HCT116 (cell line): ENCODE measurements around the gene FAM131B. TPM values are rescaled to one million over a fixed set of nuclear protein-coding genes. Genes with fewer than 3 reads are reported as not detected.

Experiments used
- ATAC-seq: fragments of 200-7000 bp; cut with Tn5 transposase; 2 replicates; pipeline ENCODE4 v1.9.1; 2020; ENCODE audit warnings: mild to moderate bottlenecking, moderate library complexity
- BruUV-seq: library from RNA; stranded (reverse); fragments of 400-500 nt; replicated peaks from 2 replicates; lab custom pipeline; 2021; lab: Mats Ljungman, UMichigan
- CTCF ChIA-PET: fragments of 300-600 bp; sonication (Branson Sonifier 250); formaldehyde crosslinking; loops from one replicate; lab custom pipeline; 2021; ENCODE audit warnings: antibody characterized with exemption; lab: Charles Lee
- POLR2A ChIA-PET: fragments of 300-600, 350-600 bp; sonication (Branson Sonifier 250); formaldehyde crosslinking; loops from one replicate; lab custom pipeline; 2021; ENCODE audit warnings: antibody characterized with exemption; lab: Charles Lee
- RAD21 ChIA-PET, 2 experiments: fragments of 300-600 bp; sonication (Branson Sonifier 250); formaldehyde crosslinking; loops; one replicate each; lab custom pipeline; 2023; ENCODE audit warnings: low total read pairs in 2 of 2; ENCODE audit not compliant: uncharacterized antibody in 2 of 2, unreplicated experiment in 2 of 2, low non-redundant PET in 1 of 2; lab: Charles Lee
- DNase-seq: peaks from one replicate; pipeline ENCODE4 v3.0.0-alpha.2; 2010; ENCODE audit warnings: low read depth, low spot score
- H2AFZ ChIP-seq: fragments of 200-600 bp; shearing (Covaris generic), sonication (generic); 2 replicates; pipeline ENCODE4 v1.6.1; 2017; ENCODE audit warnings: low read depth, mixed run types, mixed read lengths, antibody characterized with exemption, low read length; ENCODE audit not compliant: poor library complexity, severe bottlenecking
- H3K27ac ChIP-seq: 2 replicates; pipeline ENCODE4 v1.5.1; 2012; ENCODE audit warnings: low read depth, low read length
- H3K27me3 ChIP-seq: fragments of 200-600 bp; sonication (generic); 2 replicates; pipeline ENCODE4 v1.6.1; 2016; ENCODE audit warnings: mixed run types, low read length, mixed read lengths; ENCODE audit not compliant: insufficient read depth
- H3K36me3 ChIP-seq, 2 experiments: fragments of 200-500 bp in 1 of 2; fragments of 200-600 bp in 1 of 2; sonication (Bioruptor generic) in 1 of 2; sonication (generic) in 1 of 2; 2 replicates each; pipeline versions ENCODE4 v1.5.1 to v1.6.1; 2014 to 2016; ENCODE audit warnings: low read length in 2 of 2, inconsistent platforms in 1 of 2, mixed read lengths in 1 of 2, mixed run types in 1 of 2; ENCODE audit not compliant: insufficient read depth in 2 of 2, control insufficient read depth in 1 of 2
- H3K4me1 ChIP-seq, 2 experiments: fragments of 200-600 bp in 1 of 2; sonication (generic) in 1 of 2; 2 replicates each; pipeline versions ENCODE4 v1.5.1 to v1.6.1; 2012 to 2017; ENCODE audit warnings: low read length in 2 of 2, inconsistent platforms in 1 of 2, mild to moderate bottlenecking in 1 of 2, mixed read lengths in 1 of 2, mixed run types in 1 of 2, moderate library complexity in 1 of 2; ENCODE audit not compliant: insufficient read depth in 2 of 2, control insufficient read depth in 1 of 2
- H3K4me2 ChIP-seq: fragments of 200-600 bp; sonication (generic); 2 replicates; pipeline ENCODE4 v1.6.1; 2017; ENCODE audit warnings: mixed run types, low read length, mixed read lengths
- H3K4me3 ChIP-seq, 2 experiments: fragments of 200-600 bp in 1 of 2; sonication (generic) in 1 of 2; replicated peaks in 1 of 2; 2 replicates each; pipeline ENCODE4 v1.5.1; 2011 to 2016; ENCODE audit warnings: low read length in 2 of 2, control low read depth in 1 of 2, low read depth in 1 of 2, mild to moderate bottlenecking in 1 of 2, mixed read lengths in 1 of 2, mixed run types in 1 of 2
- H3K79me2 ChIP-seq: fragments of 200-600 bp; sonication (generic); 2 replicates; pipeline ENCODE4 v1.6.1; 2017; ENCODE audit warnings: mild to moderate bottlenecking, mixed run types, low read length, moderate library complexity, mixed read lengths; ENCODE audit not compliant: insufficient read depth
- H3K9ac ChIP-seq: fragments of 200-600 bp; sonication (generic); 2 replicates; pipeline ENCODE4 v1.6.1; 2016; ENCODE audit warnings: low read length, mixed read lengths
- H3K9me2 ChIP-seq: fragments of 200-600 bp; sonication (generic), shearing (Covaris generic); 2 replicates; pipeline ENCODE4 v1.6.1; 2017; ENCODE audit warnings: mixed run types, mild to moderate bottlenecking, moderate library complexity; ENCODE audit not compliant: insufficient read depth
- H3K9me3 ChIP-seq, 2 experiments: fragments of 200-500 bp in 1 of 2; fragments of 200-600 bp in 1 of 2; sonication (Bioruptor generic) in 1 of 2; sonication (generic) in 1 of 2; 2 replicates each; pipeline ENCODE4 v1.6.1; 2014 to 2017; ENCODE audit warnings: low read length in 2 of 2, mixed read lengths in 2 of 2, inconsistent platforms in 1 of 2, low read depth in 1 of 2, mild to moderate bottlenecking in 1 of 2, mixed run types in 1 of 2, moderate library complexity in 1 of 2; ENCODE audit not compliant: control insufficient read depth in 1 of 2, insufficient read depth in 1 of 2
- H4K20me1 ChIP-seq: fragments of 200-600 bp; sonication (generic), shearing (Covaris generic); 2 replicates; pipeline ENCODE4 v1.6.1; 2017; ENCODE audit warnings: mixed run types, mild to moderate bottlenecking, moderate library complexity; ENCODE audit not compliant: insufficient read depth
- FOSL1 ChIP-seq: IDR thresholded peaks from 2 replicates; pipeline ENCODE4 v1.6.1; 2012; ENCODE audit warnings: low read depth
- POLR2A ChIP-seq: IDR thresholded peaks from 2 replicates; pipeline ENCODE4 v1.7.0; 2011; ENCODE audit warnings: borderline replicate concordance; ENCODE audit not compliant: insufficient read depth, insufficient read length; ENCODE audit errors: extremely low read depth
- SRF ChIP-seq: IDR thresholded peaks from 2 replicates; pipeline ENCODE4 v1.6.1; 2012; ENCODE audit warnings: low read depth
- TCF7L2 ChIP-seq: IDR thresholded peaks from 2 replicates; pipeline ENCODE4 v1.7.0; 2011; ENCODE audit warnings: borderline replicate concordance, inconsistent platforms; ENCODE audit not compliant: insufficient read depth, insufficient read length; ENCODE audit errors: extremely low read depth
- ZNF274 ChIP-seq: fragments of 200-500 bp; sonication (Bioruptor generic); IDR thresholded peaks from 2 replicates; pipeline ENCODE4 v1.6.1; 2014; ENCODE audit warnings: mild to moderate bottlenecking, low read depth, low read length, inconsistent platforms
- intact Hi-C: fragments of 100-400 bp; cut with micrococcal nuclease; formaldehyde crosslinking; loops from 2 replicates; pipeline ENCODE4 v1.10.0; 2022
- total RNA-seq: library from RNA; stranded (reverse); gene quantifications from one replicate; pipeline ENCODE4 v1.2.1, GENCODE V29; 2021; ENCODE audit not compliant: unreplicated experiment
- TF ChIP-seq, protein P1 (sequence below): IDR thresholded peaks from 2 replicates; pipeline ENCODE4 v1.6.1; 2012
- TF ChIP-seq, protein P2 (sequence below): IDR thresholded peaks from 2 replicates; pipeline ENCODE4 v1.6.1; 2012; ENCODE audit warnings: low read depth
- TF ChIP-seq, protein P3 (sequence below), 3 experiments: fragments of 200-600 bp in 1 of 3; sonication (generic) in 1 of 3; IDR thresholded peaks in 2 of 3; conservative IDR thresholded peaks in 1 of 3; 2 replicates each; pipeline ENCODE4 v1.5.1; 2012 to 2017; ENCODE audit warnings: low read depth in 2 of 3, low read length in 2 of 3, antibody characterized with exemption in 1 of 3, borderline replicate concordance in 1 of 3, control low read depth in 1 of 3, mild to moderate bottlenecking in 1 of 3, mixed read lengths in 1 of 3, mixed run types in 1 of 3, moderate library complexity in 1 of 3; ENCODE audit not compliant: insufficient read depth in 1 of 3

The FAM131B gene
- total RNA-seq, 1 experiment from 2014 or later, result 0.20 TPM

DNA sequence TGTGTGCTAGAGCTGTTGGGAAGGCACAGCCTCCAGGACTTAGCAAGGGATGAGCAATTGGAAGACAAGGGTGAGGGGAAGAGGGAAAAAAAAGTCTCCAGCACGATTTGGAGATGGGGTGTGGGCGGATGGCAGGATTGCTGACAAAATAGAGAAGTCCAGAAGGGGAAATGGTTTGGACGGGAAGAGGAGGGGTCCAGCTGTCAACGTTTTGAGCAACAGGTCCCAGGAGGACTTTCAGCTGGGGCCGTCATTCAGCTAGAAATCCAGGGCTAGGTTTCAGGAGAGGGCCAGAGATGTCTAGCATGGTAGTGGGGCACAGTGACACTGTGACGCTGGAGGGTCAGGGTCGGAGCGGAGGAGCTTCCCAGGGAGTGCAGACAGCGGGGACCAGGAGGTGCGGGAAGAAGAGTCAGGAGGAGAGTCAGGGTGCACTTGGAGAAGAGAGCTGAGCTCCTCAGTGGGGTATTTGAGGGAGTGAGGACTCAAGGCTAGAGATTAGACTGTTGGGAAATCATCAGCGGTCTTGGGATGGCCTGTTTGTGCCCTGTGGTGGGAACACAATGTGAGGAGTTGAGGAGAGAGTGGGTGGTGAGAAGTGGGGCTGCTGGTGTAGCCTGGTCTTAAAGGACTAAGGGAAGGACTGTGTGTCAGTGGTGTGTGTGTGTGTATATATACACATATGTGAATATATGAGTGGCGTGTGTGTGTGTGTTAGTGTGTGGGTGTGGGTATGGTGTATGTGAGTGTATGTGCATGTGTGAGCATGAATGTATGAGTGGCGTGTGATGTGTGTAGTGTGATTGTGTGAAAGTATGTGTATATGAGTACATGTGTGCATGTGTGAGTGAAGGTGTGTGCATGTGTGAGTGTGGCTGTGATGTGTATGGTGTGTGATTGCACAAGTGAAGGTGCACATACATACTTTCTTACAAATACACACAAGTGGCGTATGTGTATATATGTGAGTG lies 22.4 kb upstream of the FAM131B start:
- H3K9ac ChIP-seq, result no peak overlapping the region
- no peak for DNase-seq
- peaks cover 2 to 13% of the 10 kb centered on the region in 2 experiments for H3K4me1 ChIP-seq
- peaks cover 9 to 33% of the 10 kb centered on the region in 2 experiments; a peak in 3 of 4 replicates for H3K36me3 ChIP-seq
- peaks cover 72% of the 10 kb centered on the region for H3K79me2 ChIP-seq
- CTCF ChIA-PET, result no interaction called here
- intact Hi-C loops, result no loop called here
- no peak for ATAC-seq
- no peak overlapping the region for H3K4me3 ChIP-seq
- RAD21 ChIA-PET, result no interaction called here
- no peak overlapping the region for H3K27ac ChIP-seq
- no peaks in the 10 kb centered on the region for H3K9me2 ChIP-seq
- H4K20me1 ChIP-seq, result no peaks in the 10 kb centered on the region
- no peak overlapping the region for H2AFZ ChIP-seq
- POLR2A ChIA-PET, result no interaction called here
- no TSS peak for BruUV-seq
- TF ChIP-seq FOSL1, result no peak
- TF ChIP-seq, protein P1, sequence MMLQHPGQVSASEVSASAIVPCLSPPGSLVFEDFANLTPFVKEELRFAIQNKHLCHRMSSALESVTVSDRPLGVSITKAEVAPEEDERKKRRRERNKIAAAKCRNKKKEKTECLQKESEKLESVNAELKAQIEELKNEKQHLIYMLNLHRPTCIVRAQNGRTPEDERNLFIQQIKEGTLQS, result no peak
- H3K9me3 ChIP-seq, result no peaks in the 10 kb centered on the region
- no peaks in the 10 kb centered on the region for H3K27me3 ChIP-seq
- no peak overlapping the region for H3K4me2 ChIP-seq

DNA sequence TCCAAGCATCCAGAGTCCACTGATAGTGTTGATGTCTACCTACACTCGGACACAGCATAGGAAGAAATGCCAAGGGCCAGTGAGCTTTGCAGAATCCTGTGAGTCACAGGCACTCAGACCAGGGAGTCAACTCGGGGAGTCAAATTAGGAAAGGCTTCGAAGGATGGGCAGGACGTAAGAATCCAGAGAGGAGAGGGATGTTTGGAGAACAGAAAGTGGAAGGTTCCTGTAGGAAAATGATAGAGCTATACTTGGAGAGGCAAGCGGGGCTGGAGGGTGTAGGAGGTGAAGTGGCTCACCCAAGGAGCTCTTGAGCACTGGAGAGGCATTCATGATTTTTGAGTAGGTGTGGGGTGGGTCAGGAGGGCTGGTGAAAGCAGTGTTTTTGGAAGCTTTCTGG lies 21.6 kb upstream of the FAM131B start:
- H3K9me3 ChIP-seq, result no peaks in the 10 kb centered on the region
- no peak overlapping the region for H2AFZ ChIP-seq
- no peak overlapping the region for H3K4me3 ChIP-seq
- ChIA-PET POLR2A (no interaction called here), CTCF (no interaction called here), RAD21 (no interaction called here)
- H3K27ac ChIP-seq, result no peak overlapping the region
- TF ChIP-seq TCF7L2 (no peak), SRF (no peak), ZNF274 (no peak), POLR2A (no peak), FOSL1 (no peak)
- TF ChIP-seq, protein P2, sequence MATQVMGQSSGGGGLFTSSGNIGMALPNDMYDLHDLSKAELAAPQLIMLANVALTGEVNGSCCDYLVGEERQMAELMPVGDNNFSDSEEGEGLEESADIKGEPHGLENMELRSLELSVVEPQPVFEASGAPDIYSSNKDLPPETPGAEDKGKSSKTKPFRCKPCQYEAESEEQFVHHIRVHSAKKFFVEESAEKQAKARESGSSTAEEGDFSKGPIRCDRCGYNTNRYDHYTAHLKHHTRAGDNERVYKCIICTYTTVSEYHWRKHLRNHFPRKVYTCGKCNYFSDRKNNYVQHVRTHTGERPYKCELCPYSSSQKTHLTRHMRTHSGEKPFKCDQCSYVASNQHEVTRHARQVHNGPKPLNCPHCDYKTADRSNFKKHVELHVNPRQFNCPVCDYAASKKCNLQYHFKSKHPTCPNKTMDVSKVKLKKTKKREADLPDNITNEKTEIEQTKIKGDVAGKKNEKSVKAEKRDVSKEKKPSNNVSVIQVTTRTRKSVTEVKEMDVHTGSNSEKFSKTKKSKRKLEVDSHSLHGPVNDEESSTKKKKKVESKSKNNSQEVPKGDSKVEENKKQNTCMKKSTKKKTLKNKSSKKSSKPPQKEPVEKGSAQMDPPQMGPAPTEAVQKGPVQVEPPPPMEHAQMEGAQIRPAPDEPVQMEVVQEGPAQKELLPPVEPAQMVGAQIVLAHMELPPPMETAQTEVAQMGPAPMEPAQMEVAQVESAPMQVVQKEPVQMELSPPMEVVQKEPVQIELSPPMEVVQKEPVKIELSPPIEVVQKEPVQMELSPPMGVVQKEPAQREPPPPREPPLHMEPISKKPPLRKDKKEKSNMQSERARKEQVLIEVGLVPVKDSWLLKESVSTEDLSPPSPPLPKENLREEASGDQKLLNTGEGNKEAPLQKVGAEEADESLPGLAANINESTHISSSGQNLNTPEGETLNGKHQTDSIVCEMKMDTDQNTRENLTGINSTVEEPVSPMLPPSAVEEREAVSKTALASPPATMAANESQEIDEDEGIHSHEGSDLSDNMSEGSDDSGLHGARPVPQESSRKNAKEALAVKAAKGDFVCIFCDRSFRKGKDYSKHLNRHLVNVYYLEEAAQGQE, result no peak
- TF ChIP-seq, protein P3, sequence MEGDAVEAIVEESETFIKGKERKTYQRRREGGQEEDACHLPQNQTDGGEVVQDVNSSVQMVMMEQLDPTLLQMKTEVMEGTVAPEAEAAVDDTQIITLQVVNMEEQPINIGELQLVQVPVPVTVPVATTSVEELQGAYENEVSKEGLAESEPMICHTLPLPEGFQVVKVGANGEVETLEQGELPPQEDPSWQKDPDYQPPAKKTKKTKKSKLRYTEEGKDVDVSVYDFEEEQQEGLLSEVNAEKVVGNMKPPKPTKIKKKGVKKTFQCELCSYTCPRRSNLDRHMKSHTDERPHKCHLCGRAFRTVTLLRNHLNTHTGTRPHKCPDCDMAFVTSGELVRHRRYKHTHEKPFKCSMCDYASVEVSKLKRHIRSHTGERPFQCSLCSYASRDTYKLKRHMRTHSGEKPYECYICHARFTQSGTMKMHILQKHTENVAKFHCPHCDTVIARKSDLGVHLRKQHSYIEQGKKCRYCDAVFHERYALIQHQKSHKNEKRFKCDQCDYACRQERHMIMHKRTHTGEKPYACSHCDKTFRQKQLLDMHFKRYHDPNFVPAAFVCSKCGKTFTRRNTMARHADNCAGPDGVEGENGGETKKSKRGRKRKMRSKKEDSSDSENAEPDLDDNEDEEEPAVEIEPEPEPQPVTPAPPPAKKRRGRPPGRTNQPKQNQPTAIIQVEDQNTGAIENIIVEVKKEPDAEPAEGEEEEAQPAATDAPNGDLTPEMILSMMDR (IDR thresholded peaks at IDR 0.05 in 2 of 3, conservative IDR thresholded peaks at IDR 0.05 in 1 of 3; ENCODE audit: borderline replicate concordance in 1 of 3, insufficient read depth in 1 of 3, low read depth in 2 of 3, low read length in 2 of 3), result no peak
- no peaks in the 10 kb centered on the region for H3K27me3 ChIP-seq
- no TSS peak for BruUV-seq
- DNase-seq (no peak), ATAC-seq (no peak)
- H3K9ac ChIP-seq, result no peak overlapping the region
- no peak overlapping the region for H3K4me2 ChIP-seq
- H3K79me2 ChIP-seq, result peaks cover 77% of the 10 kb centered on the region
- peaks cover 5 to 27% of the 10 kb centered on the region in 2 experiments; a peak in 3 of 4 replicates for H3K36me3 ChIP-seq
- no peaks in the 10 kb centered on the region for H3K9me2 ChIP-seq
- no peaks in the 10 kb centered on the region for H4K20me1 ChIP-seq
- intact Hi-C loops, result no loop called here
- peaks cover 10 to 21% of the 10 kb centered on the region in 2 experiments for H3K4me1 ChIP-seq
